Vagina (tissue), 2 donors: ENCODE results near the gene SUPT4H1. TPM values are rescaled to one million over a fixed set of nuclear protein-coding genes. Genes with fewer than 3 reads are reported as not detected.

Experiments used
- DNase-seq, 2 donors: peaks; one replicate each; pipeline ENCODE4 v3.0.0-alpha.2; 2017; ENCODE audit errors: extremely low spot score in 2 of 2
- H3K27ac ChIP-seq: fragments of 200-600 bp; sonication (generic); one replicate; pipeline ENCODE4 v1.5.1; 2019
- H3K27me3 ChIP-seq: fragments of 200-600 bp; sonication (generic); one replicate; pipeline ENCODE4 v1.5.1; 2019
- H3K36me3 ChIP-seq, 2 donors: fragments of 200-600 bp; sonication (generic); one replicate each; pipeline ENCODE4 v1.5.1; 2017 to 2019
- H3K4me1 ChIP-seq: fragments of 200-600 bp; sonication (generic); one replicate; pipeline ENCODE4 v1.5.1; 2019
- H3K4me3 ChIP-seq, 2 donors: fragments of 200-600 bp; sonication (generic); 1 replicate in 1 of 2; 2 replicates in 1 of 2; pipeline ENCODE4 v1.5.1; 2016 to 2019
- H3K9me3 ChIP-seq: fragments of 200-600 bp; sonication (generic); one replicate; pipeline ENCODE4 v1.5.1; 2019
- POLR2A ChIP-seq, 2 donors: fragments of 450-650 bp; IDR thresholded peaks; one replicate each; pipeline ENCODE4 v1.6.1; 2017; ENCODE audit warnings: antibody characterized with exemption in 2 of 2, mild to moderate bottlenecking in 2 of 2, moderate library complexity in 2 of 2
- POLR2AphosphoS5 ChIP-seq, 2 donors: sonication (generic); formaldehyde crosslinking; IDR thresholded peaks; one replicate each; pipeline ENCODE4 v1.9.0; 2017; ENCODE audit warnings: antibody characterized with exemption in 2 of 2, mild to moderate bottlenecking in 2 of 2, low read depth in 1 of 2; ENCODE audit not compliant: insufficient read depth in 1 of 2
- intact Hi-C: fragments of 100-400 bp; cut with DNase I; formaldehyde crosslinking; loops from one replicate; pipeline ENCODE4 v1.15.1; 2023
- total RNA-seq: library from RNA; depleted of rRNA; stranded (reverse); fragments of >200 nt; gene quantifications from one replicate; pipeline ENCODE4 v1.2.3, GENCODE V29; 2016
- TF ChIP-seq, protein P1 (sequence below), 3 experiments: fragments of 450-650 bp in 2 of 3; fragments of 200-600 bp in 1 of 3; sonication (generic) in 1 of 3; IDR thresholded peaks; one replicate each; pipeline ENCODE4 v1.5.1; 2017 to 2019; ENCODE audit warnings: antibody characterized with exemption in 3 of 3, mild to moderate bottlenecking in 2 of 3, moderate library complexity in 2 of 3

The SUPT4H1 gene
- total RNA-seq, 1 donor from 2014 or later = 31.4 TPM

DNA sequence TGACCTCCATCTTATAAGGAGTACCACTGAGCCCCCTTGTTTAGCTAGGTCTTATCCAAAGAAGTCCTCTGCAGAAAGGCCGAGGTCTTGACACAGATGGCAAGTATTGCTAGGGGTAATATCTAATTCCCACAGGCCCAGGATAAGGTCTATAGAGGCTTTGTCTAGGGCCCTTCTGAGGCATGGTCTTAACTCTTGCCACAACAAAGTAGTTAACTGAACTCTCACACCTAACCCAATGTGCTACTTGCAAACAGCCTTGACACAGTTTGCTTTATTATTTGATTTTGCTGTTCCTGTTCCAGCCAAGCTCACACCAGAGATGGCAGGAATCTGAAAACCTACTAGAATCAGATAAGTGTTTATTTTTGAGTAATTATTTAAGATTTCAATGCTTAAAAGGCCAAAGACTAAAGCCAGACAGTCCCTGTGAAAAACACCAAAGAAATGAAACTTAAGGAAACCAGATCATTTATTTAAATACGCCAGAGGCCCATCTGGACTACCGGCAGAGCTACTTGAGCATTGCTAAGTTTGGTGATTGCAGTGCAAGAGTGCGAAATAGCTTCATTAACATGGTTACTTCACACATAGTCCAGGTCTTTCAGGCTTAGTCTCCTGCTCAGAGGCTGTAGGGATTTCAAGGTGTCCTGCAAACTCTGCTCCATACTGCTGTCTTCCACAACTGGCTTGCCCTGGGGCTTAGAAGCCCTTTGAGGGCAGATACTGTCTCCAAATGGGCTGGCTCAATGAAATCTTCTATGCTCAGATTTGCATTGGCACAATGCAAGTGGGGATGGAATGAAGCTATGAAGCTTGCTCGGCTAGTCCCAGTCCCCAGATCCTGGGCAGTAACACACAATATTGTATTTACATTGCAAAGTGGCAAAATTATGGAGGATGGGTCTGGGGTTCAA lies 28.5 kb upstream of the SUPT4H1 start:
- no peak overlapping the region for H3K4me3 ChIP-seq
- intact Hi-C loops = no loop called here
- DNase-seq = no peak
- no peaks in the 10 kb centered on the region for H3K27me3 ChIP-seq
- peaks cover 22% of the 10 kb centered on the region for H3K4me1 ChIP-seq
- no peaks in the 10 kb centered on the region for H3K9me3 ChIP-seq
- H3K36me3 ChIP-seq = no peaks in the 10 kb centered on the region
- TF ChIP-seq POLR2AphosphoS5 (IDR thresholded peaks at IDR 0.05; ENCODE audit: insufficient read depth in 1 of 2, low read depth in 1 of 2) = no peak
- no peak overlapping the region for H3K27ac ChIP-seq

DNA sequence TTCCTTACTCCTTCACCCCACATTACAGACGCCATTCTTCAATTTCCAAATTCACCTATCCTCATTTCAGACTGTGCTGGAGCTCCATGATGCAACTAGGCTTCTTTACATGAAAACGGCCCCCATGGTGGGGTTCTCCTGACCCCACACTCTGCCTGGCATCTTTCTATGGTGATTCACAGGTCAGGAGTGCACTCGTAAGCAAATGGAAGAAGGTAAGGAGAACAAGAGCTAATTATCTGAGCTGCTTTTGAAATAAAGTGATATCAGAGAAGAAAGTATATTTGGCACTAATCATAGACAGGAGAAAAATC lies 27.5 kb upstream of the SUPT4H1 start:
- Histone ChIP-seq H3K36me3 (no peaks in the 10 kb centered on the region), H3K4me1 (peaks cover 22% of the 10 kb centered on the region), H3K27me3 (no peaks in the 10 kb centered on the region), H3K27ac (no peak overlapping the region), H3K9me3 (no peaks in the 10 kb centered on the region), H3K4me3 (no peak overlapping the region)
- TF ChIP-seq POLR2A (IDR thresholded peaks at IDR 0.05) = no peak
- no peak for DNase-seq
- intact Hi-C loops = no loop called here

GRCh38 chr17:58378733-58379510 lies 26.9 kb upstream of the SUPT4H1 start:
- H3K27ac ChIP-seq = no peak overlapping the region
- H3K4me3 ChIP-seq = no peak overlapping the region
- H3K36me3 ChIP-seq = no peaks in the 10 kb centered on the region
- no peaks in the 10 kb centered on the region for H3K27me3 ChIP-seq
- H3K9me3 ChIP-seq = no peaks in the 10 kb centered on the region
- peaks cover 22% of the 10 kb centered on the region for H3K4me1 ChIP-seq
- TF ChIP-seq, protein P1, sequence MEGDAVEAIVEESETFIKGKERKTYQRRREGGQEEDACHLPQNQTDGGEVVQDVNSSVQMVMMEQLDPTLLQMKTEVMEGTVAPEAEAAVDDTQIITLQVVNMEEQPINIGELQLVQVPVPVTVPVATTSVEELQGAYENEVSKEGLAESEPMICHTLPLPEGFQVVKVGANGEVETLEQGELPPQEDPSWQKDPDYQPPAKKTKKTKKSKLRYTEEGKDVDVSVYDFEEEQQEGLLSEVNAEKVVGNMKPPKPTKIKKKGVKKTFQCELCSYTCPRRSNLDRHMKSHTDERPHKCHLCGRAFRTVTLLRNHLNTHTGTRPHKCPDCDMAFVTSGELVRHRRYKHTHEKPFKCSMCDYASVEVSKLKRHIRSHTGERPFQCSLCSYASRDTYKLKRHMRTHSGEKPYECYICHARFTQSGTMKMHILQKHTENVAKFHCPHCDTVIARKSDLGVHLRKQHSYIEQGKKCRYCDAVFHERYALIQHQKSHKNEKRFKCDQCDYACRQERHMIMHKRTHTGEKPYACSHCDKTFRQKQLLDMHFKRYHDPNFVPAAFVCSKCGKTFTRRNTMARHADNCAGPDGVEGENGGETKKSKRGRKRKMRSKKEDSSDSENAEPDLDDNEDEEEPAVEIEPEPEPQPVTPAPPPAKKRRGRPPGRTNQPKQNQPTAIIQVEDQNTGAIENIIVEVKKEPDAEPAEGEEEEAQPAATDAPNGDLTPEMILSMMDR (IDR thresholded peaks at IDR 0.05) = no peak
- no peak for TF ChIP-seq POLR2AphosphoS5 (IDR thresholded peaks at IDR 0.05; ENCODE audit: insufficient read depth in 1 of 2, low read depth in 1 of 2)
- TF ChIP-seq POLR2A (IDR thresholded peaks at IDR 0.05) = no peak
- DNase-seq = no peak
- intact Hi-C loops = no loop called here

DNA sequence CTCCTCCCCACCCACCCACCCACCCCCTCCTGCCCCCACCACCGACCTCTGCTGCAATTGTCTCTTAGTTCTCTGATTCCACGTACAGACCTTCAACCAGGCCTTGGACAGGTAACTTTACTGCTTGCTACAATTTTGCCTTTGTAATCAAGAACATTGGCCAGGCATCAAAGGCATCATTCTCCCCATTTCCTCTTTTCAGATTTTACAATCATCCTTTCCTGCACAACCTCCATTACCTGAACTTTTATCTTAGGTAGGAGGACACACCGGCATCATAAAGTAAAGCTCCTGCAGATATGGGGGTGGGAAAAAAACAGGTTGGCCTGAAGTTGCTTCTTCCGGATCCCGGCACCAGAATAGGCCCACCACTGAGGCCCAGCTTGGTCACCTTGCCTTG lies 25.7 kb upstream of the SUPT4H1 start:
- H3K4me1 ChIP-seq = peaks cover 13% of the 10 kb centered on the region
- no peak for DNase-seq
- no peaks in the 10 kb centered on the region for H3K9me3 ChIP-seq
- H3K27ac ChIP-seq = no peak overlapping the region
- TF ChIP-seq, protein P1 (IDR thresholded peaks at IDR 0.05) = no peak
- TF ChIP-seq POLR2AphosphoS5 (IDR thresholded peaks at IDR 0.05; ENCODE audit: insufficient read depth in 1 of 2, low read depth in 1 of 2) = no peak
- TF ChIP-seq POLR2A (IDR thresholded peaks at IDR 0.05) = no peak
- no peaks in the 10 kb centered on the region for H3K27me3 ChIP-seq
- H3K36me3 ChIP-seq = no peaks in the 10 kb centered on the region
- H3K4me3 ChIP-seq = no peak overlapping the region
- intact Hi-C loops = no loop called here

DNA sequence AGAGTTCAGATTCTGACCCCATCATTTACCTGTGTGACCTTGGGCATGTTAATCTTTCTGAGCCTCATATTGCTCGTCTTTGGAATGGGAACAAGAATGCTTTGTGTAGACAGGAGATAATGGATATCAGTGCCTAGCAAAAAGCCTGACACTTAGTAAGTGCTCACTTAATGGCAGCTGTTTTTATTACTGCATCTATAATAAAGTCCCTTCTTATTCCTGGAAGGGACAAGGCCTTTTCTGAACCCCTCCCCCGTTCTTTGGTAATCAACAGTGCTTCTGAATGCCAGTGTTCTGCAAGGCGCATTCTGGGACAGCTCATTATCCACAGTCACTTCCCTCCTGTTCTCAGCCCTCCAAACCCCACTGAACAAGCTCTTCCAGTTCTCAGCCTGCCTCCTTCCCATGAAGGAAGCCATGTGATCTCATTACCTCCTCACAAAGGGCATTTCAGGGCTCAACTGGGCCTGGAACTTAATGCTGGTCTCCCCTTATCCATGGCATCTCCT lies 25.1 kb upstream of the SUPT4H1 start:
- Histone ChIP-seq H3K27ac (no peak overlapping the region), H3K36me3 (no peaks in the 10 kb centered on the region), H3K4me1 (peaks cover 9% of the 10 kb centered on the region), H3K4me3 (no peak overlapping the region), H3K27me3 (no peaks in the 10 kb centered on the region), H3K9me3 (no peaks in the 10 kb centered on the region)
- intact Hi-C loops = no loop called here
- TF ChIP-seq POLR2A (IDR thresholded peaks at IDR 0.05) (no peak), POLR2AphosphoS5 (IDR thresholded peaks at IDR 0.05; ENCODE audit: insufficient read depth in 1 of 2, low read depth in 1 of 2) (peak in 1 of 2 donors; percentile 43)
- DNase-seq = no peak

DNA sequence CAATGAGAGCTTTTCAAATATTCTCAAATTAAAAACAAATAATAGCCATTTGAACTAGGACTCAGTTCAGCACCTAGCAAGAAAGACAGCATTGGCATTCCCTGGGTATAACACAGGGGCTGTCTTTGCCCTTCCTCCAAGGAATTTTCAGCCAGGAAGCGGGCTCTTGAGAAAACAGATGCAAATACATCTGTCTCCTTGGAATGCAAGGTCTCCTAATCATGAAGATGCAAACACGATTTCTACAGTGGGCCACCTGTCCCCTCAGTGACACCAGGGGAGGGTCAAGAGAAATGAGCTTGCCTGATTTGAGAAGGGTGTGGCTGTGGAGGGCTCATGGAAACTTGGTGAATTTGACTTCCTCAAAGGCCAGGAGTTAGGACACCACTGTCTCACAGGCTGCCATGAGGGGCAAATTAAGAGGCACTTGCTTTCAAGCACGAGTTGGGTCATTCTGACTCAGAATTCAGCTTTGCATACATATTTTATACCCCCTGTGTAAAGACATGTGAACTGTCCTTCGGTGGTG lies 24.5 kb upstream of the SUPT4H1 start:
- H3K4me1 ChIP-seq = peaks cover 3% of the 10 kb centered on the region
- TF ChIP-seq, protein P1 (IDR thresholded peaks at IDR 0.05) = no peak
- TF ChIP-seq POLR2A (IDR thresholded peaks at IDR 0.05) (no peak), POLR2AphosphoS5 (IDR thresholded peaks at IDR 0.05; ENCODE audit: insufficient read depth in 1 of 2, low read depth in 1 of 2) (no peak)
- no peak overlapping the region for H3K27ac ChIP-seq
- no peaks in the 10 kb centered on the region for H3K36me3 ChIP-seq
- H3K27me3 ChIP-seq = no peaks in the 10 kb centered on the region
- no peaks in the 10 kb centered on the region for H3K9me3 ChIP-seq
- intact Hi-C loops = no loop called here
- no peak for DNase-seq
- H3K4me3 ChIP-seq = no peak overlapping the region
